ENCODE measurements around the gene MTMR2. TPM values are rescaled to one million over a fixed set of nuclear protein-coding genes. Genes with fewer than 3 reads are reported as not detected.

MTMR2 gene
- polyA plus RNA-seq, 2 of the 4 experiments (the other 2 are of a cell fraction) = 22.2 to 28.7 TPM

- H3K9me3 ChIP-seq = no peaks in the 10 kb centered on the region
- peaks cover 1% of the 10 kb centered on the region; the same call in 2 of the 3 replicates for H3K4me1 ChIP-seq
- FAIRE-seq (no peak), ATAC-seq (no peak), DNase-seq (ENCODE audit: low read depth in 1 of 2, low spot score in 1 of 2) (no peak)
- no peak overlapping the region for H3K27ac ChIP-seq
- no peak overlapping the region for H3K4me2 ChIP-seq
- WGBS (ENCODE audit: missing lambda C conversion rate) = 89% methylated on average over 1 of the region's 1 CpG
- CTCF ChIA-PET = interaction anchor here (1.6 to 1.9 kb wide), 4 partner anchors 9 to 498 kb away, joined by 3 to 7 read pairs (median 4); no protein-coding TSS in a partner anchor
- POLR2A ChIA-PET = interaction anchor here (1.1 kb wide), 1 partner anchor 545 kb away, joined by 3 read pairs; the partner anchor contains the start of genes CCDC82 and JRKL
- H3K4me3 ChIP-seq = no peak overlapping the region
- no peak for TF ChIP-seq EP300 (IDR thresholded peaks at IDR 0.05)
- TF ChIP-seq E2F6 (IDR thresholded peaks at IDR 0.05; ENCODE audit: borderline replicate concordance, low read depth) = no peak
- TF ChIP-seq MAFK (IDR thresholded peaks at IDR 0.05; ENCODE audit: partially characterized antibody) = peak; percentile 20
- no peak for TF ChIP-seq ESRRA (IDR thresholded peaks at IDR 0.05; ENCODE audit: borderline replicate concordance, low read length)
- no peak for TF ChIP-seq FOSB (CRISPR knock-in tag; IDR thresholded peaks at IDR 0.05)
- TF ChIP-seq KDM1A (IDR thresholded peaks at IDR 0.05; ENCODE audit: low read depth) = no peak
Observed at GRCh38 chr11:95845167-95845566, 78.7 kb downstream of the MTMR2 start.

- TF ChIP-seq CEBPB (IDR thresholded peaks at IDR 0.05) = no peak
- TF ChIP-seq ZNF302 (CRISPR knock-in tag; IDR thresholded peaks at IDR 0.05) = no peak
- no peak for TF ChIP-seq HDAC2 (IDR thresholded peaks at IDR 0.05)
- TF ChIP-seq, protein P1, sequence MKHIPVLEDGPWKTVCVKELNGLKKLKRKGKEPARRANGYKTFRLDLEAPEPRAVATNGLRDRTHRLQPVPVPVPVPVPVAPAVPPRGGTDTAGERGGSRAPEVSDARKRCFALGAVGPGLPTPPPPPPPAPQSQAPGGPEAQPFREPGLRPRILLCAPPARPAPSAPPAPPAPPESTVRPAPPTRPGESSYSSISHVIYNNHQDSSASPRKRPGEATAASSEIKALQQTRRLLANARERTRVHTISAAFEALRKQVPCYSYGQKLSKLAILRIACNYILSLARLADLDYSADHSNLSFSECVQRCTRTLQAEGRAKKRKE (CRISPR knock-in tag; IDR thresholded peaks at IDR 0.05; ENCODE audit: low read depth) = no peak
- peak; percentile 66 for TF ChIP-seq SMC3 (IDR thresholded peaks at IDR 0.05)
- TF ChIP-seq, protein P2, sequence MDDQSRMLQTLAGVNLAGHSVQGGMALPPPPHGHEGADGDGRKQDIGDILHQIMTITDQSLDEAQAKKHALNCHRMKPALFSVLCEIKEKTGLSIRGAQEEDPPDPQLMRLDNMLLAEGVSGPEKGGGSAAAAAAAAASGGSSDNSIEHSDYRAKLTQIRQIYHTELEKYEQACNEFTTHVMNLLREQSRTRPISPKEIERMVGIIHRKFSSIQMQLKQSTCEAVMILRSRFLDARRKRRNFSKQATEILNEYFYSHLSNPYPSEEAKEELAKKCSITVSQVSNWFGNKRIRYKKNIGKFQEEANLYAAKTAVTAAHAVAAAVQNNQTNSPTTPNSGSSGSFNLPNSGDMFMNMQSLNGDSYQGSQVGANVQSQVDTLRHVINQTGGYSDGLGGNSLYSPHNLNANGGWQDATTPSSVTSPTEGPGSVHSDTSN (IDR thresholded peaks at IDR 0.05) = no peak
- TF ChIP-seq, protein P3, sequence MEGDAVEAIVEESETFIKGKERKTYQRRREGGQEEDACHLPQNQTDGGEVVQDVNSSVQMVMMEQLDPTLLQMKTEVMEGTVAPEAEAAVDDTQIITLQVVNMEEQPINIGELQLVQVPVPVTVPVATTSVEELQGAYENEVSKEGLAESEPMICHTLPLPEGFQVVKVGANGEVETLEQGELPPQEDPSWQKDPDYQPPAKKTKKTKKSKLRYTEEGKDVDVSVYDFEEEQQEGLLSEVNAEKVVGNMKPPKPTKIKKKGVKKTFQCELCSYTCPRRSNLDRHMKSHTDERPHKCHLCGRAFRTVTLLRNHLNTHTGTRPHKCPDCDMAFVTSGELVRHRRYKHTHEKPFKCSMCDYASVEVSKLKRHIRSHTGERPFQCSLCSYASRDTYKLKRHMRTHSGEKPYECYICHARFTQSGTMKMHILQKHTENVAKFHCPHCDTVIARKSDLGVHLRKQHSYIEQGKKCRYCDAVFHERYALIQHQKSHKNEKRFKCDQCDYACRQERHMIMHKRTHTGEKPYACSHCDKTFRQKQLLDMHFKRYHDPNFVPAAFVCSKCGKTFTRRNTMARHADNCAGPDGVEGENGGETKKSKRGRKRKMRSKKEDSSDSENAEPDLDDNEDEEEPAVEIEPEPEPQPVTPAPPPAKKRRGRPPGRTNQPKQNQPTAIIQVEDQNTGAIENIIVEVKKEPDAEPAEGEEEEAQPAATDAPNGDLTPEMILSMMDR (IDR thresholded peaks at IDR 0.05) = peak; percentile 76
- no peak for TF ChIP-seq FOSB (CRISPR knock-in tag; IDR thresholded peaks at IDR 0.05)
- peak; percentile 79 to 85 for TF ChIP-seq RAD21 (conservative IDR thresholded peaks at IDR 0.05 in 1 of 2, IDR thresholded peaks at IDR 0.05 in 1 of 2)
- TF ChIP-seq TFCP2L1 (CRISPR knock-in tag; IDR thresholded peaks at IDR 0.05) = no peak
- no peak for TF ChIP-seq RFX5 (IDR thresholded peaks at IDR 0.05)
- no peak overlapping the region for H3K27ac ChIP-seq
Observed at GRCh38 chr11:95835768-95836488, 88.0 kb downstream of the MTMR2 start.

DNA sequence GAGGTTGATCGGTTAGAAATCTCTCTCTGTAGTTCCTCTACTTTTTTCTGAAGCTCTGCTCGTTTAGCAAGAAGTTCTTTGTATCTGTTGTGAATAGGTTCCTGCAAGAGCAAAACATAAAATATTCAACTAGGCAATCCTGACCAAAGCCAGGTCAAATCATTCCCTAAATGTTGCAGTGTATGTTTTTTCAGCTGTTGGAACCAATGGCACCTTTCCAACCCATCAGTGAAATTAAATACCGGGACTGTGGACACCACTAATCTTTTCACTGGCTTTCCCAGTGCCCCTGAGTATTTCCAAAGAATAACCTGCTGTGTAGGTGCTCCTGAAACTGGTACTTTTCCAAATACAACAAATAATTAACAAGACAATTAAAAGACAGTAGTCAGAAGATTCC lies 88.6 kb downstream of the MTMR2 start:
- TF ChIP-seq POLR2A (IDR thresholded peaks at IDR 0.05; ENCODE audit: low read length) = no peak
- Histone ChIP-seq H3K27ac (no peak overlapping the region), H3K4me1 (peaks cover 6% of the 10 kb centered on the region; the same call in 2 of the 3 replicates), H3K9me3 (no peaks in the 10 kb centered on the region), H3K4me2 (no peak overlapping the region), H3K4me3 (no peak overlapping the region)
- CTCF ChIA-PET = interaction anchor here (0.8 to 6.1 kb wide), 15 partner anchors 10 to 687 kb away, joined by 3 to 38 read pairs (median 4); partner anchors contain the start of genes CCDC82, JRKL and MAML2
- DNase-seq (ENCODE audit: low read depth in 1 of 2, low spot score in 1 of 2) (no peak), FAIRE-seq (no peak), ATAC-seq (no peak)
- 91% methylated on average over 3 of the region's 3 CpGs for WGBS (ENCODE audit: missing lambda C conversion rate)
- POLR2A ChIA-PET = no interaction called here

More at GRCh38 chr11:95835768-95836488, 88.0 kb downstream of the MTMR2 start:
- Histone ChIP-seq H3K4me2 (no peak overlapping the region), H3K4me1 (peaks cover 6% of the 10 kb centered on the region; the same call in 2 of the 3 replicates), H3K9me3 (no peaks in the 10 kb centered on the region), H3K4me3 (no peak overlapping the region)
- POLR2A ChIA-PET = interaction anchor here (1.0 kb wide), 1 partner anchor 507 kb away, joined by 3 read pairs; the partner anchor contains the start of gene MAML2
- DNase-seq (ENCODE audit: low read depth in 1 of 2, low spot score in 1 of 2) (peak; percentile 48 to 66), FAIRE-seq (no peak), ATAC-seq (peak; percentile 95 to 97)
- 4% methylated on average over 3 of the region's 3 CpGs for WGBS (ENCODE audit: missing lambda C conversion rate)
- CTCF ChIA-PET = interaction anchor here (0.6 to 6.1 kb wide), 27 partner anchors 9 to 687 kb away, joined by 3 to 38 read pairs (median 4); partner anchors contain the start of genes CCDC82, JRKL and MAML2
